Glutamatergic neuron (in vitro differentiated cells): ENCODE results near the gene PCDHGA6. TPM values are rescaled to one million over a fixed set of nuclear protein-coding genes. Genes with fewer than 3 reads are reported as not detected.
A peak's percentile ranks its signal among the peaks of the same experiment; 100 is the strongest.

Source experiments
- DNase-seq: peaks from one replicate; pipeline ENCODE4 v3.0.0; 2022
- H3K27ac Mint-ChIP-seq: one replicate; pipeline ENCODE4 v1.8.0; 2020; ENCODE audit warnings: mild to moderate bottlenecking, mixed read lengths, inconsistent platforms; ENCODE audit not compliant: unreplicated experiment
- H3K27me3 Mint-ChIP-seq: one replicate; pipeline ENCODE4 v1.8.0; 2020; ENCODE audit warnings: mild to moderate bottlenecking, moderate library complexity, mixed read lengths, inconsistent platforms; ENCODE audit not compliant: unreplicated experiment
- H3K36me3 Mint-ChIP-seq: one replicate; pipeline ENCODE4 v1.8.0; 2020; ENCODE audit warnings: mild to moderate bottlenecking, mixed read lengths, inconsistent platforms; ENCODE audit not compliant: unreplicated experiment
- H3K4me1 Mint-ChIP-seq: one replicate; pipeline ENCODE4 v1.8.0; 2020; ENCODE audit warnings: mild to moderate bottlenecking, low read depth, mixed read lengths, inconsistent platforms; ENCODE audit not compliant: unreplicated experiment
- H3K4me3 Mint-ChIP-seq: one replicate; pipeline ENCODE4 v1.8.0; 2020; ENCODE audit warnings: mild to moderate bottlenecking, mixed read lengths, inconsistent platforms; ENCODE audit not compliant: unreplicated experiment
- H3K9me3 Mint-ChIP-seq: one replicate; pipeline ENCODE4 v1.8.0; 2020; ENCODE audit warnings: mild to moderate bottlenecking, moderate library complexity, mixed read lengths, inconsistent platforms; ENCODE audit not compliant: unreplicated experiment
- total RNA-seq: library from RNA; stranded (reverse); fragmentation: NEBNext Ultra II Directional; extraction: Animal tissue kit (Norgen Biotek cat#: 25700); gene quantifications from one replicate; pipeline ENCODE4 v1.2.1, GENCODE V29; 2021; ENCODE audit not compliant: unreplicated experiment
- TF ChIP-seq, protein P1 (sequence below): fragments of 200-600 bp; sonication (generic); IDR thresholded peaks from one replicate; pipeline ENCODE4 v1.5.0; 2021; ENCODE audit not compliant: partially characterized antibody, unreplicated experiment

Gene PCDHGA6
- total RNA-seq, 1 donor from 2014 or later = 6.3 TPM

DNA sequence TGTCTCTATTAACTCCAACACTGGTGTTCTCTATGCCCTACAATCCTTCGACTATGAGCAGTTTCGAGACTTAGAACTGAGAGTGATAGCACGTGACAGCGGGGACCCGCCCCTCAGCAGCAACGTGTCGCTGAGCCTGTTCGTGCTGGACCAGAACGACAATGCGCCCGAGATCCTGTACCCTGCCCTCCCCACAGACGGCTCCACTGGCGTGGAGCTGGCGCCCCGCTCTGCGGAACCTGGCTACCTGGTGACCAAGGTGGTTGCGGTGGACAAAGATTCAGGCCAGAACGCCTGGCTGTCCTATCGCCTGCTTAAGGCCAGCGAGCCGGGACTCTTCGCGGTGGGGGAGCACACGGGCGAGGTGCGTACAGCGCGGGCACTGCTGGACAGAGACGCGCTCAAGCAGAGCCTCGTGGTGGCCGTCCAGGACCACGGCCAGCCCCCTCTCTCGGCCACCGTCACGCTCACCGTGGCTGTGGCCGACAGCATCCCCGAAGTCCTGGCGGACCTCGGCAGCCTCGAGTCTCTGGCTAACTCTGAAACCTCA is 49.1 kb downstream of the PCDHGA6 start:
- TF ChIP-seq, protein P1, sequence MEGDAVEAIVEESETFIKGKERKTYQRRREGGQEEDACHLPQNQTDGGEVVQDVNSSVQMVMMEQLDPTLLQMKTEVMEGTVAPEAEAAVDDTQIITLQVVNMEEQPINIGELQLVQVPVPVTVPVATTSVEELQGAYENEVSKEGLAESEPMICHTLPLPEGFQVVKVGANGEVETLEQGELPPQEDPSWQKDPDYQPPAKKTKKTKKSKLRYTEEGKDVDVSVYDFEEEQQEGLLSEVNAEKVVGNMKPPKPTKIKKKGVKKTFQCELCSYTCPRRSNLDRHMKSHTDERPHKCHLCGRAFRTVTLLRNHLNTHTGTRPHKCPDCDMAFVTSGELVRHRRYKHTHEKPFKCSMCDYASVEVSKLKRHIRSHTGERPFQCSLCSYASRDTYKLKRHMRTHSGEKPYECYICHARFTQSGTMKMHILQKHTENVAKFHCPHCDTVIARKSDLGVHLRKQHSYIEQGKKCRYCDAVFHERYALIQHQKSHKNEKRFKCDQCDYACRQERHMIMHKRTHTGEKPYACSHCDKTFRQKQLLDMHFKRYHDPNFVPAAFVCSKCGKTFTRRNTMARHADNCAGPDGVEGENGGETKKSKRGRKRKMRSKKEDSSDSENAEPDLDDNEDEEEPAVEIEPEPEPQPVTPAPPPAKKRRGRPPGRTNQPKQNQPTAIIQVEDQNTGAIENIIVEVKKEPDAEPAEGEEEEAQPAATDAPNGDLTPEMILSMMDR = no peak
- Mint-ChIP-seq H3K4me1 (no peaks in the 10 kb centered on the region), H3K4me3 (no peak overlapping the region), H3K9me3 (peaks cover 57% of the 10 kb centered on the region), H3K36me3 (peaks cover 88% of the 10 kb centered on the region), H3K27ac (peak overlapping the region; percentile 12), H3K27me3 (peaks cover 23% of the 10 kb centered on the region)
- DNase-seq = no peak

DNA sequence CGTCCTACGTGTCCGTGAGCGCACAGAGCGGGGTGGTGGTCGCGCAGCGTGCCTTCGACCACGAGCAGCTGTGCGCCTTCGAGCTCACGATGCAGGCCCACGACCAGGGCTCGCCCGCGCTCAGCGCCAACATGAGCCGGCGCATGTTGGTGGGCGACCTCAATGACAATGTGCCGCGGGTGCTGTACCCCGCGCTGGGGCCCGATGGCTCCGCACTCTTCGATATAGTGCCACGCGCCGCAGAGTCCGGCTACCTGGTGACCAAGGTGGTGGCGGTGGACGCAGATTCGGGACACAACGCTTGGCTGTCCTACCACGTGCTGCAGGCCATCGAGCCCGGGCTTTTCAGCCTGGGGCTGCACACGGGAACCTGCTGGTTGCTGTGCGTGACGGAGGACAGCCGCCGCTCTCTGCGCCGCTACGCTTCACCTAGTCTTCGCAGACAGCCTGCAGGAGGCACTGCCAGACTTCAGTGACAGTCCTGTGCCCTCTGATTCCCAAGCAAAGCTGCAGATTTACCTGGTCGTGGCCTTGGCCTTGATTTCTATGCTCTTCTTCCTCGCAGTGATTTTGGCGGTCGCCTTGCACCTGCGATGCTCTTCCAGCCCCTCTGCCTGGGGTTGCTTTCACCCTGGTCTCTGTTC is 54.2 kb downstream of the PCDHGA6 start:
- TF ChIP-seq, protein P1 = no peak
- Mint-ChIP-seq H3K4me1 (no peaks in the 10 kb centered on the region), H3K27me3 (peaks cover 12% of the 10 kb centered on the region), H3K9me3 (peaks cover 47% of the 10 kb centered on the region), H3K36me3 (peaks cover 83% of the 10 kb centered on the region), H3K27ac (no peak overlapping the region), H3K4me3 (peak overlapping the region; percentile 20)
- DNase-seq = no peak

Other genes starting within 250 kb of the PCDHGA6 start
- gene PCDHB5, start 238.7 kb upstream of the PCDHGA6 start, total RNA-seq = 72.2 TPM
- 7.2 TPM for gene PCDHB6, start 223.8 kb upstream of the PCDHGA6 start, total RNA-seq
- 3.4 TPM for gene PCDHB7, start 201.2 kb upstream of the PCDHGA6 start, total RNA-seq
- 19.8 TPM for gene PCDHB8, start 196.1 kb upstream of the PCDHGA6 start, total RNA-seq
- gene PCDHB16, start 191.5 kb upstream of the PCDHGA6 start, total RNA-seq = 20.1 TPM
- gene PCDHB9, start 186.7 kb upstream of the PCDHGA6 start, total RNA-seq = 12.2 TPM
- gene PCDHB10, start 181.5 kb upstream of the PCDHGA6 start, total RNA-seq = 17.7 TPM
- 10.6 TPM for gene PCDHB11, start 174.3 kb upstream of the PCDHGA6 start, total RNA-seq
- gene PCDHB12, start 165.2 kb upstream of the PCDHGA6 start, total RNA-seq = 14.4 TPM
- 12.7 TPM for gene PCDHB13, start 160.0 kb upstream of the PCDHGA6 start, total RNA-seq
- gene PCDHB14, start 150.5 kb upstream of the PCDHGA6 start, total RNA-seq = 16.5 TPM
- 29.5 TPM for gene PCDHB15, start 128.5 kb upstream of the PCDHGA6 start, total RNA-seq
- 1.9 TPM for gene SLC25A2, start 69.8 kb upstream of the PCDHGA6 start, total RNA-seq
- gene TAF7, start 53.1 kb upstream of the PCDHGA6 start, total RNA-seq = 89.4 TPM
- gene PCDHGA1, start 43.4 kb upstream of the PCDHGA6 start, total RNA-seq = 4.6 TPM
- 3.0 TPM for gene PCDHGA2, start 35.1 kb upstream of the PCDHGA6 start, total RNA-seq
- gene PCDHGA3, start 30.1 kb upstream of the PCDHGA6 start, total RNA-seq = 10.4 TPM
- 9.6 TPM for gene PCDHGB1, start 23.8 kb upstream of the PCDHGA6 start, total RNA-seq
- 8.2 TPM for gene PCDHGA4, start 18.9 kb upstream of the PCDHGA6 start, total RNA-seq
- gene PCDHGB2, start 13.9 kb upstream of the PCDHGA6 start, total RNA-seq = 8.9 TPM
- 4.6 TPM for gene PCDHGA5, start 9.7 kb upstream of the PCDHGA6 start, total RNA-seq
- gene PCDHGB3, start 3.6 kb upstream of the PCDHGA6 start, total RNA-seq = 6.2 TPM
- 4.2 TPM for gene PCDHGA7, start 8.9 kb downstream of the PCDHGA6 start, total RNA-seq
- 40.8 TPM for gene PCDHGB4, start 13.8 kb downstream of the PCDHGA6 start, total RNA-seq
- 7.2 TPM for gene PCDHGA8, start 18.7 kb downstream of the PCDHGA6 start, total RNA-seq
- gene PCDHGB5, start 24.1 kb downstream of the PCDHGA6 start, total RNA-seq = 9.3 TPM
- gene PCDHGA9, start 28.9 kb downstream of the PCDHGA6 start, total RNA-seq = 5.5 TPM
- gene PCDHGB6, start 34.1 kb downstream of the PCDHGA6 start, total RNA-seq = 59.8 TPM
- 16.6 TPM for gene PCDHGA10, start 39.1 kb downstream of the PCDHGA6 start, total RNA-seq
- 38.6 TPM for gene PCDHGB7, start 43.8 kb downstream of the PCDHGA6 start, total RNA-seq
- 12.5 TPM for gene PCDHGA11, start 47.2 kb downstream of the PCDHGA6 start, total RNA-seq
- gene PCDHGA12, start 56.6 kb downstream of the PCDHGA6 start, total RNA-seq = 6.1 TPM
- gene PCDHGC3, start 102.1 kb downstream of the PCDHGA6 start, total RNA-seq = 40.1 TPM
- gene PCDHGC4, start 111.1 kb downstream of the PCDHGA6 start, total RNA-seq = 6.7 TPM
- 4.0 TPM for gene PCDHGC5, start 115.2 kb downstream of the PCDHGA6 start, total RNA-seq
- 51.6 TPM for gene DIAPH1, start 245.1 kb downstream of the PCDHGA6 start, total RNA-seq